Measurements from ENCODE around the gene MLANA. TPM values are rescaled to one million over a fixed set of nuclear protein-coding genes. Genes with fewer than 3 reads are reported as not detected.

The MLANA gene
- total and polyA plus RNA-seq, 10 of the 15 experiments (the other 5 are each of a cell fraction or from before 2014, with no cell fraction given): 0.11 to 0.26 (median 0.13) TPM; not detected in 6

DNA sequence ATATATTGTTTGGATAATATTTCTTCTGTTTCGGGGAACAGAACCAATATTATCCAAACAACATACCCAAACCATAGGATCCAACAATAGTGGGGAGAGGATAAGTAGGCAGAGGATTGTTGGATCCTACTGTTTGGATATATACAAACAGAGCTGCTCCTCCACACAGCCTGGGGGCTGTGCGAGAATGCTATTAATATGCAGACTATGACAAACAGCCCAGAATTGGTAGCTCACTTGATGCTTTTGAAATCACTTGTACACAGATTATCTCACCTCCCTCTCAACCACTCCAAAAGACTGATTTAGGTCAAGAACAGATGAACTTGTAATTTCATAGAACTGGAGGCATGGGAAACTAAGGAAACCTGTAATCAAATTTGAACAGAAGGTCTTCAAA is 24.4 kb upstream of the MLANA start (continued):
- no peak for TF ChIP-seq PKNOX1 (IDR thresholded peaks at IDR 0.05)

- H3K9ac ChIP-seq (ENCODE audit: control insufficient read depth, insufficient read depth, low read length): no peak overlapping the region
- no peak for DNase-seq (ENCODE audit: low read depth, low spot score)
- SMC1A ChIA-PET (ENCODE audit: uncharacterized antibody, unreplicated experiment): interaction anchor here (1.1 to 1.3 kb wide), 4 partner anchors 13 to 188 kb away, joined by 3 to 4 read pairs (median 4); no protein-coding TSS in a partner anchor
- CTCF ChIA-PET: interaction anchor here (1.1 to 3.5 kb wide), 2 partner anchors 19 to 188 kb away, joined by 3 to 14 read pairs; no protein-coding TSS in a partner anchor
- no peak overlapping the region for H2AFZ ChIP-seq (ENCODE audit: control insufficient read depth, low read depth, low read length)
- H3K27ac ChIP-seq (ENCODE audit: control insufficient read depth, insufficient read depth): no peak overlapping the region
- no TSS peak for BruUV-seq (replicated peaks)
- POLR2A ChIA-PET: no interaction called here
- intact Hi-C loops (cut with micrococcal nuclease; ENCODE audit: unreplicated experiment): no loop called here
- no peak for ATAC-seq
- WGBS (ENCODE audit: insufficient coverage, insufficient replicate concordance, low lambda C conversion rate, missing lambda C conversion rate): 77% methylated on average over 3 of the region's 3 CpGs
- no peaks in the 10 kb centered on the region for H3K9me3 ChIP-seq (replicated peaks; ENCODE audit: control insufficient read depth, insufficient read depth, low read length)
- H3K36me3 ChIP-seq (ENCODE audit: control insufficient read depth in 2 of 2, insufficient read depth in 2 of 2, low read length in 1 of 2): no peaks in the 10 kb centered on the region
- H3K4me1 ChIP-seq (ENCODE audit: control insufficient read depth, insufficient read depth, low read length): no peaks in the 10 kb centered on the region
- no peaks in the 10 kb centered on the region for H4K20me1 ChIP-seq (ENCODE audit: control insufficient read depth, insufficient read depth)
- H3K27me3 ChIP-seq (replicated peaks in 1 of 2; ENCODE audit: control insufficient read depth in 2 of 2, insufficient read depth in 2 of 2, low read length in 1 of 2): no peaks in the 10 kb centered on the region
- no peak overlapping the region for H3K4me3 ChIP-seq
- FAIRE-seq: no peak
- H3K79me2 ChIP-seq (ENCODE audit: control insufficient read depth, insufficient read depth, low read length): no peaks in the 10 kb centered on the region
- RAD21 ChIA-PET (ENCODE audit: unreplicated experiment): no interaction called here
- in situ Hi-C loops (cut with MboI): no loop called here
- no peak overlapping the region for H3K4me2 ChIP-seq (ENCODE audit: control insufficient read depth, insufficient read depth)
- TF ChIP-seq CBX3 (IDR thresholded peaks at IDR 0.05; ENCODE audit: borderline replicate concordance, low read depth) (no peak), POLR2AphosphoS5 (IDR thresholded peaks at IDR 0.05; ENCODE audit: low read length) (no peak), ZNF384 (IDR thresholded peaks at IDR 0.05; ENCODE audit: borderline replicate concordance, low read depth, low read length) (no peak), SPI1 (IDR thresholded peaks at IDR 0.05; ENCODE audit: borderline replicate concordance, insufficient read depth, low read depth, low read length) (no peak), SREBF1 (IDR thresholded peaks at IDR 0.05; ENCODE audit: low read length) (no peak), POU2F2 (IDR thresholded peaks at IDR 0.05; ENCODE audit: borderline replicate concordance, low read depth, low read length) (no peak), BHLHE40 (IDR thresholded peaks at IDR 0.05; ENCODE audit: borderline replicate concordance in 1 of 2, low read depth in 2 of 2, low read length in 1 of 2) (no peak), HDAC6 (IDR thresholded peaks at IDR 0.05; ENCODE audit: unreplicated experiment) (no peak), NFYB (IDR thresholded peaks at IDR 0.05; ENCODE audit: insufficient read depth, low read depth, low read length) (no peak), YY1 (IDR thresholded peaks at IDR 0.05; ENCODE audit: low read depth, low read length) (no peak), TAF1 (IDR thresholded peaks at IDR 0.05; ENCODE audit: borderline replicate concordance, low read depth, low read length) (no peak), CHD2 (IDR thresholded peaks at IDR 0.05; ENCODE audit: borderline replicate concordance, low read depth, low read length) (no peak), CBFB (IDR thresholded peaks at IDR 0.05; ENCODE audit: low read depth) (no peak), CBX5 (IDR thresholded peaks at IDR 0.05; ENCODE audit: low read depth) (no peak)
- TF ChIP-seq, protein P1, sequence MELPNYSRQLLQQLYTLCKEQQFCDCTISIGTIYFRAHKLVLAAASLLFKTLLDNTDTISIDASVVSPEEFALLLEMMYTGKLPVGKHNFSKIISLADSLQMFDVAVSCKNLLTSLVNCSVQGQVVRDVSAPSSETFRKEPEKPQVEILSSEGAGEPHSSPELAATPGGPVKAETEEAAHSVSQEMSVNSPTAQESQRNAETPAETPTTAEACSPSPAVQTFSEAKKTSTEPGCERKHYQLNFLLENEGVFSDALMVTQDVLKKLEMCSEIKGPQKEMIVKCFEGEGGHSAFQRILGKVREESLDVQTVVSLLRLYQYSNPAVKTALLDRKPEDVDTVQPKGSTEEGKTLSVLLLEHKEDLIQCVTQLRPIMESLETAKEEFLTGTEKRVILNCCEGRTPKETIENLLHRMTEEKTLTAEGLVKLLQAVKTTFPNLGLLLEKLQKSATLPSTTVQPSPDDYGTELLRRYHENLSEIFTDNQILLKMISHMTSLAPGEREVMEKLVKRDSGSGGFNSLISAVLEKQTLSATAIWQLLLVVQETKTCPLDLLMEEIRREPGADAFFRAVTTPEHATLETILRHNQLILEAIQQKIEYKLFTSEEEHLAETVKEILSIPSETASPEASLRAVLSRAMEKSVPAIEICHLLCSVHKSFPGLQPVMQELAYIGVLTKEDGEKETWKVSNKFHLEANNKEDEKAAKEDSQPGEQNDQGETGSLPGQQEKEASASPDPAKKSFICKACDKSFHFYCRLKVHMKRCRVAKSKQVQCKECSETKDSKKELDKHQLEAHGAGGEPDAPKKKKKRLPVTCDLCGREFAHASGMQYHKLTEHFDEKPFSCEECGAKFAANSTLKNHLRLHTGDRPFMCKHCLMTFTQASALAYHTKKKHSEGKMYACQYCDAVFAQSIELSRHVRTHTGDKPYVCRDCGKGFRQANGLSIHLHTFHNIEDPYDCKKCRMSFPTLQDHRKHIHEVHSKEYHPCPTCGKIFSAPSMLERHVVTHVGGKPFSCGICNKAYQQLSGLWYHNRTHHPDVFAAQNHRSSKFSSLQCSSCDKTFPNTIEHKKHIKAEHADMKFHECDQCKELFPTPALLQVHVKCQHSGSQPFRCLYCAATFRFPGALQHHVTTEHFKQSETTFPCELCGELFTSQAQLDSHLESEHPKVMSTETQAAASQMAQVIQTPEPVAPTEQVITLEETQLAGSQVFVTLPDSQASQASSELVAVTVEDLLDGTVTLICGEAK (IDR thresholded peaks at IDR 0.05; ENCODE audit: borderline replicate concordance): no peak
- TF ChIP-seq, protein P2, sequence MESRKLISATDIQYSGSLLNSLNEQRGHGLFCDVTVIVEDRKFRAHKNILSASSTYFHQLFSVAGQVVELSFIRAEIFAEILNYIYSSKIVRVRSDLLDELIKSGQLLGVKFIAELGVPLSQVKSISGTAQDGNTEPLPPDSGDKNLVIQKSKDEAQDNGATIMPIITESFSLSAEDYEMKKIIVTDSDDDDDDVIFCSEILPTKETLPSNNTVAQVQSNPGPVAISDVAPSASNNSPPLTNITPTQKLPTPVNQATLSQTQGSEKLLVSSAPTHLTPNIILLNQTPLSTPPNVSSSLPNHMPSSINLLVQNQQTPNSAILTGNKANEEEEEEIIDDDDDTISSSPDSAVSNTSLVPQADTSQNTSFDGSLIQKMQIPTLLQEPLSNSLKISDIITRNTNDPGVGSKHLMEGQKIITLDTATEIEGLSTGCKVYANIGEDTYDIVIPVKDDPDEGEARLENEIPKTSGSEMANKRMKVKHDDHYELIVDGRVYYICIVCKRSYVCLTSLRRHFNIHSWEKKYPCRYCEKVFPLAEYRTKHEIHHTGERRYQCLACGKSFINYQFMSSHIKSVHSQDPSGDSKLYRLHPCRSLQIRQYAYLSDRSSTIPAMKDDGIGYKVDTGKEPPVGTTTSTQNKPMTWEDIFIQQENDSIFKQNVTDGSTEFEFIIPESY (IDR thresholded peaks at IDR 0.05): no peak
Observed at GRCh38 chr9:5866685-5867084, 24.0 kb upstream of the MLANA start.
